HUES64 (cell line): ENCODE data around the gene STK38.
A peak's percentile ranks its signal among the peaks of the same experiment; 100 is the strongest.
"Not testable (repeated sequence)": the region's sequence is repeated elsewhere in the genome, so short reads cannot be mapped to it uniquely, and the experiment has no call there.

Source experiments
- H3K27ac ChIP-seq: 2 replicates; pipeline ENCODE4 v1.7.0; 2013; ENCODE audit warnings: low read depth, low read length, inconsistent platforms
- H3K27me3 ChIP-seq: 2 replicates; pipeline ENCODE4 v1.6.1; 2013; ENCODE audit warnings: mild to moderate bottlenecking, low read length; ENCODE audit not compliant: insufficient read depth
- H3K36me3 ChIP-seq: 2 replicates; pipeline ENCODE4 v1.6.1; 2013; ENCODE audit warnings: mild to moderate bottlenecking, low read length; ENCODE audit not compliant: insufficient read depth
- H3K4me1 ChIP-seq: 2 replicates; pipeline ENCODE4 v1.6.1; 2013; ENCODE audit warnings: mild to moderate bottlenecking, low read length, moderate library complexity; ENCODE audit not compliant: insufficient read depth
- H3K4me3 ChIP-seq: 2 replicates; pipeline ENCODE4 v1.5.1; 2013; ENCODE audit warnings: mild to moderate bottlenecking, low read length, moderate library complexity
- H3K9ac ChIP-seq: 2 replicates; pipeline ENCODE4 v1.6.1; 2013; ENCODE audit warnings: mild to moderate bottlenecking, low read depth, low read length
- H3K9me3 ChIP-seq: 2 replicates; pipeline ENCODE4 v1.6.1; 2013; ENCODE audit warnings: low read depth, low read length; ENCODE audit not compliant: insufficient read depth
- WGBS: fragments of 150-250, 120-280 bp; methylation state at CpG from one replicate; pipeline ENCODE4 v1.1.7; 2013; ENCODE audit warnings: missing lambda C conversion rate; 5-methylcytosine and 5-hydroxymethylcytosine counted together

STK38 gene

DNA sequence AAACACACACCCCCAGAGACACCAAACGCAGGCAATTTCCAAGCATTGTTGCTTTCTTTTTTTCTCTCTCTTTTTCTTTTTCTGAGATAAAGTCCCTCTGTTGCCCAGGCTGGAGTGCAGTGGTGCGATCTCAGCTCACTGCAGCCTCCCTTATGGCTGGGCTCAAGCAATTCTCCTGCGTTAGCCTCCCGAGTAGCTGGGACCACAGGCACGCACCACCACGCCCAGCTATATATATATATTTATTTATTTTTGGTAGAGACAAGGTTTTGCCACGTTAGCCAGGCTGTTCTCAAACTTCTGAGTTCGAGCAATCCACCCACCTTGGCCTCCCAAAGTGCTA lies 32.9 kb upstream of the STK38 start:
- H3K36me3 ChIP-seq: no peaks in the 10 kb centered on the region
- H3K9me3 ChIP-seq: no peaks in the 10 kb centered on the region
- no peaks in the 10 kb centered on the region for H3K27me3 ChIP-seq
- H3K27ac ChIP-seq: peak overlapping the region; percentile 44; the same call in 1 of the 2 replicates
- H3K4me1 ChIP-seq: 0 out of 2 replicates have a peak, but pooled peaks cover 7% of the 10 kb centered on the region
- H3K9ac ChIP-seq: peak overlapping the region; percentile 51
- WGBS: 92% methylated on average over 6 of the region's 8 CpGs
- H3K4me3 ChIP-seq: no peak overlapping the region

DNA sequence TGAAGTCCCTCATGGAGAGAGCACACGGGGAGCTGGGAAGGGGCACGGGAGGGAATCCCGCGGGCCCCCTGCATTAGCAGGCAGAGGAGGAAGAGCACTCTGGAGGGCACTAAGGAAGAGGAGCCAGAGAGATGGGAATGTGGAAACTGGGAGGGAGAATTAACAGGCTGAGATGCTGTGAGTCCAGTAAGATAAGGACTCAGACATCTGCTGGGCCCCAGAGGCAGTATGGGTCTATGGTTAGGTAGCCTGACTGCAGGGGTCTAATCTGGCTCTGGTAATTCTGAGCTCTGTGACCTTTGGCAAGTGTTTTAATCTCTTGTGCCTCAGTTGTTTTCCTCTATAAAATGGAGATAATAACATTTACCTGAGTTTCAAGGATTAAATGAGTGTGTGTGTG lies 31.2 kb upstream of the STK38 start:
- H3K27ac ChIP-seq: no peak overlapping the region
- no peak overlapping the region for H3K4me3 ChIP-seq
- H3K27me3 ChIP-seq: no peaks in the 10 kb centered on the region
- H3K36me3 ChIP-seq: no peaks in the 10 kb centered on the region
- H3K9ac ChIP-seq: no peak overlapping the region
- no peaks in the 10 kb centered on the region for H3K9me3 ChIP-seq
- WGBS: 91% methylated on average over 4 of the region's 4 CpGs
- 0 out of 2 replicates have a peak, but pooled peaks cover 7% of the 10 kb centered on the region for H3K4me1 ChIP-seq

DNA sequence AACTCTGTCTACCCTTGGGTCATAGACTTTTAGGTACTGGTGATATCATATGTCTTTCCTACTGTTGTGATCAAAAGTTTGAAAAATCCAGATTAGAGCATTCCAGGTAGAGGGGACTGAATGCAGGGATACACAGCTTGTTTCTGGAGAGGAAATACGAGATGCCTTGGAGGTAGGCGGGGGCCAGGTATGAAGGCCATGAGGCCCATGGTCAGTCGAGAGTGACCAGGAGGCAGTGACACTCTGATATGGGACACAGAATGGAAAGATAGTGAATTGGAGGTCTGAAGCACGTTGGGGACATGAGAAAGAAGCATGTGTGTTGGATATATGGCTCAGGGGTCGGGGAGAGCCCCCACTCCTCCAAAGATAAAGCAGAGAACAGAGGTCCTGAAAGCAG lies 30.8 kb upstream of the STK38 start:
- 90% methylated on average over 5 of the region's 5 CpGs for WGBS
- H3K27ac ChIP-seq: no peak overlapping the region
- no peak overlapping the region for H3K4me3 ChIP-seq
- no peaks in the 10 kb centered on the region for H3K9me3 ChIP-seq
- H3K4me1 ChIP-seq: 0 out of 2 replicates have a peak, but pooled peaks cover 7% of the 10 kb centered on the region
- H3K9ac ChIP-seq: no peak overlapping the region
- H3K27me3 ChIP-seq: no peaks in the 10 kb centered on the region
- H3K36me3 ChIP-seq: no peaks in the 10 kb centered on the region

DNA sequence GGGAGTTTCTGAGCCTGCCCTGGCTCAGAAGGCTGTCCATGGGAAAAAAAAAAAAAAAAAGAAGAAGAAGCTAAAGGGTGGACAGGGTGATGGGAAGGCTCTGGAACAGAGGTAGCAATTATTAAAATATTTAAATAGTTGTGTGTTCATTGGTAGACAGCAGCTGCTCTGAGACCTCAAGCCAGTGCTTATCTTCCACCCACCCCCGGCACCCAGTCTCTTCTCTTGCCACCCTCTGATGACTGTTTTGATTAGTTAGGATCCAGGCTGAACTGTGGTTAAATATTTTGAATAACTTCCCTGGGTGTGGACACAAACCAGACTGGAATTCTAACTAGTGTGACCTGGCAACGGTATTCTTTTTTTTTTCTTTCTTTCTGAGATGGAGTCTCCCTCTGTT lies 30.0 kb upstream of the STK38 start:
- H3K4me3 ChIP-seq: no peak overlapping the region
- H3K36me3 ChIP-seq: no peaks in the 10 kb centered on the region
- H3K9ac ChIP-seq: no peak overlapping the region
- 0 out of 2 replicates have a peak, but pooled peaks cover 7% of the 10 kb centered on the region for H3K4me1 ChIP-seq
- WGBS: 86% methylated on average over 1 of the region's 2 CpGs
- H3K27me3 ChIP-seq: no peaks in the 10 kb centered on the region
- H3K27ac ChIP-seq: no peak overlapping the region
- H3K9me3 ChIP-seq: no peaks in the 10 kb centered on the region

DNA sequence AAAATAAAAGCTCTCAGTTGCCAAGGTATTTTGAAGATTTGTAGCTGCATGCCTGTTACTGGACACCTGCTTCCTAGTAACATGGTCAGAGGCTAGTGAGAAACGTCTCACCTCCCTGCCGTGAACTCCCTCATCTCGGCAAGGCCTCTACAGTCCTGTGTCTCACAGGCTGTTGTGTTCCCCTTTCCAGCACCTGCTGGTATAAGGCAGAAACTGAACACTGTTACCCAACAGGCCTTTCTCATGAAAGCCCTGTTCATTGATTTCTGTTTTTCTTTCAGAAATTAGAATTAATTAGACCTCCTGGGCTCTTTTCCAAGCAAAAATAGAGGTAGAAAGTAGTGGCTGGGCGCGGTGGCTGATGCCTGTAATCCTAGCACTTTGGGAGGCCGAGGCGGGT lies 29.3 kb upstream of the STK38 start:
- no peak overlapping the region for H3K27ac ChIP-seq
- no peaks in the 10 kb centered on the region for H3K9me3 ChIP-seq
- H3K36me3 ChIP-seq: no peaks in the 10 kb centered on the region
- no peak overlapping the region for H3K4me3 ChIP-seq
- H3K27me3 ChIP-seq: no peaks in the 10 kb centered on the region
- WGBS: 93% methylated on average over 7 of the region's 7 CpGs
- H3K9ac ChIP-seq: no peak overlapping the region
- H3K4me1 ChIP-seq: 0 out of 2 replicates have a peak, but pooled peaks cover 7% of the 10 kb centered on the region

DNA sequence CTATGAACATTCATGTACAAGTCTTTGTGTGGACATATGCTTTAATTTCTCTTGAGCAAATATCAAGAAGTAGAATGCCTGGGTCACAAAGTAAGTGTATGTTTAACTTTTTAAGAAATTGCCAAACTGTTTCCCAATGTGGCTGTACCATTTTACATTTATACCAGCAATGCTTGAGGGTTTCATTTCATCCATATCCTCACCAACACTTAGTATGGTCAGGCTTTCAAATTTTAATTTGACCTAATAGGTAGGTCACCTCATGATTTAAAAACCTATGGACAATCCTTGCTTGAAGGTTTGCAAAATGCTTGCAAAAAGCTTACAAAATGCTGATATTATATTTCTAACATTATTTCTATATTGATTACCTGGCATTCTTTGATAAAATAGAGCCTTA lies 27.4 kb upstream of the STK38 start:
- Histone ChIP-seq H3K4me1 (0 out of 2 replicates have a peak, but pooled peaks cover 3% of the 10 kb centered on the region), H3K4me3 (no peak overlapping the region), H3K27me3 (no peaks in the 10 kb centered on the region), H3K27ac (no peak overlapping the region), H3K9ac (no peak overlapping the region), H3K9me3 (no peaks in the 10 kb centered on the region), H3K36me3 (no peaks in the 10 kb centered on the region)

DNA sequence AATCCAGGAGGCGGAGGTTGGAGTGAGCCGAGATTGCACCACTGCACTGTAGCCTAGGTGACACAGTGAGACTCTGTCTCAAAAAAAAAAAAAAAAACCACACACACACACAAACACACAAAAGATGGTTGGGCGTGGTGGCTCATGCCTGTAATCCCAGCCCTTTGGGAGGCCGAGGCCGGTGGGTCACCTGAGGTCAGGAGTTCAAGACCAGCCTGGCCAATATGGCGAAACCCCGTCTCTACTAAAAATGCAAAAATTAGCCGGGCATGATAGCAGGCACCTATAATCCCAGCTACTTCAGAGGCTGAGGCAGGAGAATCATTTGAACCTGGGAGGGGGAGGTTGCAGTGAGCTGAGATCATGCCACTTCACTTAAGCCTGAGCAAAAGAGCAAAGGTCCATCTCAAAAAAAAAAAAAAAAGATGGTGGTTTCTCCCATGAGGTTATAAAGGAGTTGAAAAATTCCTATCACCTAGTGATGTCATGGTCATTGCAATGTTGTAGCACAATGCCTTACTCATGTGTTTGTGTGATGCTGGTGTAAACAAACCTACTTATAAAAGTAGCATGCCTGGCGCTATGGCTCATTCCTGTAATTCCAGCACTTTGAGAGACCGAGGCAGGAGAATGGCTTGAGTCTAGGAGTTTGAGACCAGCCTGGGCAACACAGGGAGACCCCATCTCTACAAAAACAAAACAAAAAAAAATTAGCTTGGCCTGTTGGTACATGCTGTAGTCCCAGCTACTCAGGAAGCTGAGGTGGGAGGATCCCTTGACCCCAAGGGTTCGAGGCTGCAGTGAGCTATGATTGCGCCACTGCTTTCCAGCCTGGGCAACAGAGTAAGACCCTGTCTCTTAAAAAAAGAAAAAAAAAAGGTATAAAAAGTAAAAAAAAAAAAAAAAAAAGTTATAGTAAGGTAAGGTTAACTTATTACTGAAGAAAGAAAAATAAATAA lies 25.4 kb upstream of the STK38 start:
- not testable (repeated sequence) for H3K36me3 ChIP-seq, H3K4me1 ChIP-seq, H3K4me3 ChIP-seq, H3K27me3 ChIP-seq, H3K27ac ChIP-seq, H3K9ac ChIP-seq, H3K9me3 ChIP-seq
- WGBS: 94% methylated on average over 12 of the region's 12 CpGs

DNA sequence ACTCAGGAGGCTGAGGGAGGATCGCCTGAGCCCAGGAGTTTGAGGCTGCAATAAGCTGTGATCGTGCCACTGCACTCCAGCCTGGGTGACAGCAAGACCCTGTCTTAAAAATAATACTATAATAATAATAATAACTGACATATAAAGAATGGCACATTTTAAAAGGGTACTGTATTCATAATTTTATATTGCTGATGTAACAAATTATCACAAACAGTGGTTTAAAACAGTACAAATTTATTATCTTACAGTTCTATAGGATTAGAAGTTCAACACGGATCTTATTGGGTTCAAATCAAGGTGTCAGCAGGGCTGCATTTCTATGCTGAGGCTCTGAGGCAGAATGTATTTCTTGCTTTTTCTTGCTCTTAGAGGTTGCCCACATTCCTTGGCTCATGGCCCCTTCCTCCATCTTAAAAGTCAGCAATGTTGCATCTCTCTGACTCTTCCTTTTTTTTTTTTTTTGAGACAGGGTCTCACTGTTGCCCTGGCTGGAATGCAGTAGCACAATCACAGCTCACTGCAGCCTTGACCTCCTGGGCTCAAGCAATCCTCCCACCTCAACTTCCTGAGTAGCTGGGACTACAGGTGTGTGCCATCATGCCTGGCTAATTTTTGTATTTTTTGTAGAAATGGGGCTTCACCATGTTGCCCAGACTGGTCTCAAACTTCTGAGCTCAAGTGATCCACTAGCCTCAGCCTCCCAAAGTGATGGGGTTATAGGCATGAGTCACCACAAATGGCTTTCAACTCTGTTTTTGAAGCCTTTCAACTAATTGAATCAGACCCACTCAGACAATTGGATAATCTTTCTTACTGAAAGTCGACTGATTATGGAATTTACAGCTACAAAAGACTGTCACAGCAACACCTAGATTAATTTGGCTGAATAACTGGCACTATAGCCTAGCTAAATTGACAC lies 24.1 kb upstream of the STK38 start:
- Histone ChIP-seq H3K4me3 (no peak overlapping the region), H3K36me3 (no peaks in the 10 kb centered on the region), H3K4me1 (no peaks in the 10 kb centered on the region), H3K9ac (no peak overlapping the region), H3K27me3 (no peaks in the 10 kb centered on the region), H3K27ac (no peak overlapping the region), H3K9me3 (no peaks in the 10 kb centered on the region)
- WGBS: 83% methylated on average over 3 of the region's 4 CpGs

DNA sequence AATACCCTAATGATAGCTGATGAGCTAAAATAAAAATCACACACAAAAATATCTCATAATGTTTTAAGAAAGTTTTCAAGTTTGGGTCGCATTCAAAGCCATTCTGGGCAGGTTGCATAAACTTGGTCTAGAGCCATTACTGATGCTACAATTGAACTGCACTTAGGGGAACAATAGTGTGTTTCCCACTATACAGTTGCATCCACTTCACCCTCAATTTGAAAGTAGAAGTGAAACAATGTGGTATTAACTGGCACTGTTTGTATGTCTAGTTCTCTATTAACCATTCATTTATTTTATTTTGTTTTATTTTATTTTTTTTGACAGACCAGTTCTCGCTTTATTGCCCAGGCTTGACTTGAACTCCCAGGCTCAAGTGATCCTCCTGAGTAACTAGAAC lies 23.0 kb upstream of the STK38 start:
- Histone ChIP-seq H3K27ac (no peak overlapping the region), H3K36me3 (no peaks in the 10 kb centered on the region), H3K9me3 (no peaks in the 10 kb centered on the region), H3K4me3 (no peak overlapping the region), H3K27me3 (no peaks in the 10 kb centered on the region), H3K9ac (no peak overlapping the region), H3K4me1 (no peaks in the 10 kb centered on the region)
- 96% methylated on average over 2 of the region's 2 CpGs for WGBS

DNA sequence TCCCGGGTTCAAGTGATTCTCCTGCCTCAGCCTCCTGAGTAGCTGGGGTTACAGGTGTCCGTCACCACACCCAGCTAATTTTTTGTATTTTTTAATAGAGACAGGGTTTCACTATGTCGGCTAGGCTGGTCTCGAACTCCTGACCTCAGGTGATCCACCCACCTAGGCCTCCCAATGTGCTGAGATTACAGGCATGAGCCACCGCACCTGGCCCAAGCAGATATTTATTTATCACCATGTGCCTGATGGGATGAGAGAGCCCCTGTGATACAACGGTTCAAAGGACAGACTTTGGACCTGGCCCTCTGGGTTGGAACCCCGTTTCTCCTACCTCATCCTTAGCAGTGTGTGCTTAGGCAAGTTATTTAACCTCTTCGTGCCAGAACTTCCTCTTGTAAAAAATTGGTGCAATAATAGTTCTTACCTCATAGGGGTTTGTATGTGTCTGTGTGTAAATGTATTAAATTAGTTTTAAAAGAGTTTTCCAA lies 19.2 kb upstream of the STK38 start:
- H3K9ac ChIP-seq: no peak overlapping the region
- H3K9me3 ChIP-seq: no peaks in the 10 kb centered on the region
- no peak overlapping the region for H3K27ac ChIP-seq
- H3K4me3 ChIP-seq: no peak overlapping the region
- H3K4me1 ChIP-seq: peaks cover 3% of the 10 kb centered on the region; the same call in 1 of the 2 replicates
- 95% methylated on average over 7 of the region's 8 CpGs for WGBS
- H3K27me3 ChIP-seq: no peaks in the 10 kb centered on the region
- no peaks in the 10 kb centered on the region for H3K36me3 ChIP-seq

DNA sequence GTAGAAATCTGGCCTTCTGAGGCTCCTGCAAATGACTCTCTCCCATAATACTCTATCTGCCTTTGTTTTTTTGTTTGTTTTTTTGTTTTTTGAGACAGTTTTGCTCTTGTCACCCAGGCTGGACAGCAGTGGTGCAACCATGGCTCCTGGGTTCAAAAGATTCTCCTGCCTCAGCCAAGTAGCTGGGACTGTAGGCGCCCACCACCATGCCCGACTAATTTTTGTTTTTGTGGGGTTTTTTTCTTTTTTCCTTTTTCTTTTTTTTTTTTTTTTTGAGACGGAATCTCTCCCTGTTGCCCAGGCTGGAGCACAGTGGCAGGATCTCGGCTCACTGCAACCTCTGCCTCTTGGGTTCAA lies 16.6 kb upstream of the STK38 start:
- H3K27me3 ChIP-seq: no peaks in the 10 kb centered on the region
- H3K4me1 ChIP-seq: peaks cover 3% of the 10 kb centered on the region; the same call in 1 of the 2 replicates
- H3K9ac ChIP-seq: no peak overlapping the region
- H3K9me3 ChIP-seq: no peaks in the 10 kb centered on the region
- WGBS: 98% methylated on average over 3 of the region's 4 CpGs
- no peak overlapping the region for H3K27ac ChIP-seq
- no peak overlapping the region for H3K4me3 ChIP-seq
- no peaks in the 10 kb centered on the region for H3K36me3 ChIP-seq
